ENCODE results near the gene ALAS2.
"Not testable (repeated sequence)": the region's sequence is repeated elsewhere in the genome, so short reads cannot be mapped to it uniquely, and the experiment has no call there.

Gene ALAS2

DNA sequence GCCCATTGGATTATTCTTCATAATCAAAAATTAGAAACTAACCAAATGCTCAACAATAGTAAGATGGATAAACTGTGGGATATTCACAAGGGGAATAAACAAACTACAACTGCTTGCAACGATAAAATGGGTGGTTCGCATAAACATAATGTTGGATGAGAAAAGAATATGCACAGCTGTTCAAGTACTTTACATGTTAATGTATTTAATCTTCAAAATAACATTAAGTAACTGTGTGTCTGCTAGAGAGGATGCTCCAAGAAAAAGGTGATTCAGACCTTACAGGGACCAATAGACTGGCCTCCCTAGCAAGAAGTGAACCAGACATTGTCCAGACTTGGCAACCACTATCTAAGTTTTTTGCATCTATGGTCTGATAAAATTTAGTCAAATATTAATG lies 39.1 kb downstream of the ALAS2 start:
- DNase-seq: no peak
- H3K4me3 ChIP-seq (ENCODE audit: low read depth, low read length): no peak overlapping the region
- H3K27me3 ChIP-seq: no peaks in the 10 kb centered on the region
- no peaks in the 10 kb centered on the region for H3K36me3 ChIP-seq
- no peaks in the 10 kb centered on the region for H3K4me1 ChIP-seq
- TF ChIP-seq, protein P1, sequence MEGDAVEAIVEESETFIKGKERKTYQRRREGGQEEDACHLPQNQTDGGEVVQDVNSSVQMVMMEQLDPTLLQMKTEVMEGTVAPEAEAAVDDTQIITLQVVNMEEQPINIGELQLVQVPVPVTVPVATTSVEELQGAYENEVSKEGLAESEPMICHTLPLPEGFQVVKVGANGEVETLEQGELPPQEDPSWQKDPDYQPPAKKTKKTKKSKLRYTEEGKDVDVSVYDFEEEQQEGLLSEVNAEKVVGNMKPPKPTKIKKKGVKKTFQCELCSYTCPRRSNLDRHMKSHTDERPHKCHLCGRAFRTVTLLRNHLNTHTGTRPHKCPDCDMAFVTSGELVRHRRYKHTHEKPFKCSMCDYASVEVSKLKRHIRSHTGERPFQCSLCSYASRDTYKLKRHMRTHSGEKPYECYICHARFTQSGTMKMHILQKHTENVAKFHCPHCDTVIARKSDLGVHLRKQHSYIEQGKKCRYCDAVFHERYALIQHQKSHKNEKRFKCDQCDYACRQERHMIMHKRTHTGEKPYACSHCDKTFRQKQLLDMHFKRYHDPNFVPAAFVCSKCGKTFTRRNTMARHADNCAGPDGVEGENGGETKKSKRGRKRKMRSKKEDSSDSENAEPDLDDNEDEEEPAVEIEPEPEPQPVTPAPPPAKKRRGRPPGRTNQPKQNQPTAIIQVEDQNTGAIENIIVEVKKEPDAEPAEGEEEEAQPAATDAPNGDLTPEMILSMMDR (IDR thresholded peaks at IDR 0.05; ENCODE audit: low read depth, low read length): no peak
- H3K9me3 ChIP-seq: no peaks in the 10 kb centered on the region

DNA sequence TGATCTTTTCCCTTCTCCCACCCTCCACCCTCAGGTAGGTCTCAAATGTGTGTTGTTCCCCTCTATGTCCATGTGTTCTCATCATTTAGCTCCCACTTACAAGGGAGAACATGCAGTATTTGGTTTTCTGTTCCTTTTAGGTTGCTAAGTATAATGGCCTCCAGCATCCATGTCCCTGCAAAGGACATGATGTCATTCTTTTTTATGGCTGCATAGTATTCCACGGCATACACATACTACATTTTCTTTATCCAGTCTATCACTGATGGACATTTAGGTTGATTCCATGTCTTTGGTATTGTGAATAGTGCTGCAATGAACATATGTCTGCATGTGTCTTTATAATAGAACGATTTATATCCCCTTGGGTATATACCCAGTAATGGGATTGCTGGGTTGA lies 47.5 kb downstream of the ALAS2 start:
- DNase-seq; H3K36me3 ChIP-seq; H3K4me1 ChIP-seq; H3K4me3 ChIP-seq (ENCODE audit: low read depth, low read length); H3K27me3 ChIP-seq; H3K9me3 ChIP-seq: not testable (repeated sequence)

DNA sequence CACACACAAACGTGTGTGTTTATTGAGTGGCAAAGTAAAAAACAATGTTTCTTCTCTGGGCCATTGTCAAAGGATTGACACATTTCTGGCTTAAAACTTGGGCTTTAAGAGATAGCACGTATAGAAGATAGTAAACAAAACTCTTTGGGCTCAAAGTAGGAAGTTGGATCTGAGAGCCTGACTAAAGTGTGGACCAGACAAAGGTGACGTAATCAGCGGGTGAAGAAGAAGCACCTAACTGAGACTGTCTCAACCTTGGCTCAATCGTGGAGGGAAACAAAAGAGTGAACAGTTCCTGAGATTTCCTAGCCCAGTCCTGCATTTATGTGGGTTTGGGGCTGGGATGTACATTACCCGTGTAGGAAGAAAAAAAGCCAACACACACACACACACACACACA lies 50.4 kb downstream of the ALAS2 start:
- TF ChIP-seq, protein P1 (IDR thresholded peaks at IDR 0.05; ENCODE audit: low read depth, low read length): no peak
- Histone ChIP-seq H3K27me3 (no peaks in the 10 kb centered on the region), H3K4me3 (ENCODE audit: low read depth, low read length) (no peak overlapping the region), H3K4me1 (no peaks in the 10 kb centered on the region), H3K9me3 (no peaks in the 10 kb centered on the region), H3K36me3 (no peaks in the 10 kb centered on the region)
- DNase-seq: no peak

DNA sequence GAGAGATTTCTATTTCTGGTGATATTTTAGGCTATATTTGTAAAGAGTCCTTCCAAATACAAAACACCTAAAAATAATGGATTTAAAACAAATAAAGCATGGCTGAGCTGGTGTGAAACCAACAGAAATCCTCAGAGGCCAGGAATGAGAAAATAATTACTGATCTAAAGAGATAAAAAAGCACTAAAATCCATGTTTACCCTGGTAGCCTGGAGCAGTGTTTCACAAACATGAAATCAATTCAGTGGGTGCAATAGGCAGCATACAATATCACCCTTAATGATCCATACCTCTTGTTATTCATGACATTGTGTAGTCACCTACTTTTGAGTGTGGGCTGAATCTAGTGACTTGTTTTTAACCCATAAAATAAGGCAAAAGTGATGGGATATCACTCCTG lies 51.3 kb downstream of the ALAS2 start:
- Histone ChIP-seq H3K9me3 (no peaks in the 10 kb centered on the region), H3K36me3 (no peaks in the 10 kb centered on the region), H3K4me1 (no peaks in the 10 kb centered on the region), H3K27me3 (no peaks in the 10 kb centered on the region), H3K4me3 (ENCODE audit: low read depth, low read length) (no peak overlapping the region)
- DNase-seq: no peak
- TF ChIP-seq, protein P1 (IDR thresholded peaks at IDR 0.05; ENCODE audit: low read depth, low read length): no peak

DNA sequence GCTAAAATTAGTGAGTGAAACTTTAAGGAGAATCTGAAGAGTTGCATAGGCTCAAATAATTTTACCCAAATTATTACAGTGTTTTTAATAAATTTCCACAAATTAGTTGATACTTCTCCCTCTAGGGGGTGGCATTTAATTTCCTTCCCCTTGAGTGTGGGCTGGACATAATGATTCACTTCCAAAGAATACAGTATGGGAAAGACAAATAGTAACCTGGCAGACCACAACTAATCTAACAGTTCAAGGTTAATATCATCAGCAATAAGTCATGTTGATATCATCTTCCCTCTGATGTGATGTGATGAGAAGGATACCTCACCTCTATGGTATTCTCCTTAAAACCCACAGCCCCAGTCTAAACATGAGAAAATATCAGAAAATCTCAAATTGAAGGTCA lies 52.3 kb downstream of the ALAS2 start:
- no peaks in the 10 kb centered on the region for H3K36me3 ChIP-seq
- H3K27me3 ChIP-seq: no peaks in the 10 kb centered on the region
- TF ChIP-seq, protein P1 (IDR thresholded peaks at IDR 0.05; ENCODE audit: low read depth, low read length): no peak
- H3K4me3 ChIP-seq (ENCODE audit: low read depth, low read length): no peak overlapping the region
- DNase-seq: no peak
- H3K9me3 ChIP-seq: no peaks in the 10 kb centered on the region
- H3K4me1 ChIP-seq: no peaks in the 10 kb centered on the region

DNA sequence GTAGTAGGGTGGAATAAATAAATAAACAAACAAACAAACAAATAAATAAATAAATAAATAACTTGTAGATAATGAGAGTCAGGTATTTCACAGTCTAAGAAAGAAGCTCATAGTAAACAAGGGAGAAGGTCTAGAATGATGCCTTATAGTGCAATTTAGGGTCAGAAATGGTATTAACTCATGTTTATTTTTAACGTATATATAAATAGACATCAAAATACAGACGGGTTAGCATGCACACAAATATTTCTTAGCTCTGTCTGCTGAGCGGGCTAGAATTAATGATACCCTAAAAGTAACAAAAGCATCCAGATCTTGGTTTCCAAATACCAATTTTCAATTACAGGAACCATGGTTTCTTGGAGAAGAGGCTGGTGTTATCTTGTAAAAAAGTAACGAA lies 53.4 kb downstream of the ALAS2 start:
- Histone ChIP-seq H3K4me1 (no peaks in the 10 kb centered on the region), H3K36me3 (no peaks in the 10 kb centered on the region), H3K9me3 (no peaks in the 10 kb centered on the region), H3K4me3 (ENCODE audit: low read depth, low read length) (no peak overlapping the region), H3K27me3 (no peaks in the 10 kb centered on the region)
- TF ChIP-seq, protein P1 (IDR thresholded peaks at IDR 0.05; ENCODE audit: low read depth, low read length): no peak
- DNase-seq: no peak

Measured in BE2C (cell line).